Mesendoderm (in vitro differentiated cells): Measurements from ENCODE around the gene THOC7.

ENCODE experiments used
- DNase-seq: peaks from one replicate; pipeline ENCODE4 v3.0.0; 2013
- H2AK5ac ChIP-seq: 2 replicates; pipeline ENCODE4 v1.6.1; 2013; ENCODE audit warnings: low read length, inconsistent platforms
- H2BK120ac ChIP-seq: 2 replicates; pipeline ENCODE4 v1.6.1; 2013; ENCODE audit warnings: low read depth, mild to moderate bottlenecking, low read length, moderate library complexity, mixed read lengths
- H2BK15ac ChIP-seq: replicated peaks from 2 replicates; pipeline ENCODE4 v1.6.1; 2013; ENCODE audit warnings: low read depth, mild to moderate bottlenecking, moderate library complexity
- H2BK5ac ChIP-seq: 2 replicates; pipeline ENCODE4 v1.6.1; 2013; ENCODE audit warnings: low read length, inconsistent platforms
- H3K18ac ChIP-seq: 2 replicates; pipeline ENCODE4 v1.6.1; 2013; ENCODE audit warnings: mild to moderate bottlenecking, low read length, mixed read lengths
- H3K23ac ChIP-seq: one replicate; pipeline ENCODE4 v1.6.1; 2013; ENCODE audit warnings: low read length
- H3K27ac ChIP-seq: 2 replicates; pipeline ENCODE4 v1.5.1; 2013; ENCODE audit warnings: low read depth, mild to moderate bottlenecking, inconsistent platforms, low read length, moderate library complexity
- H3K27me3 ChIP-seq: 2 replicates; pipeline ENCODE4 v1.6.1; 2013; ENCODE audit warnings: low read length, control low read depth, mild to moderate bottlenecking, inconsistent platforms; ENCODE audit not compliant: insufficient read depth, poor library complexity
- H3K36me3 ChIP-seq: 2 replicates; pipeline ENCODE4 v1.6.1; 2013; ENCODE audit warnings: low read length, inconsistent platforms; ENCODE audit not compliant: control insufficient read depth, insufficient read depth
- H3K4ac ChIP-seq: one replicate; pipeline ENCODE4 v1.6.1; 2013; ENCODE audit warnings: low read depth, mild to moderate bottlenecking, low read length, moderate library complexity
- H3K4me1 ChIP-seq: 2 replicates; pipeline ENCODE4 v1.6.1; 2013; ENCODE audit warnings: low read depth, low read length, inconsistent platforms; ENCODE audit not compliant: control insufficient read depth
- H3K4me2 ChIP-seq: 2 replicates; pipeline ENCODE4 v1.6.1; 2013; ENCODE audit warnings: low read length
- H3K4me3 ChIP-seq: 2 replicates; pipeline ENCODE4 v1.5.1; 2013; ENCODE audit warnings: mild to moderate bottlenecking, low read length
- H3K56ac ChIP-seq: one replicate; pipeline ENCODE4 v1.6.1; 2013; ENCODE audit warnings: low read length
- H3K79me1 ChIP-seq: 2 replicates; pipeline ENCODE4 v1.6.1; 2013; ENCODE audit warnings: low read length, inconsistent platforms
- H3K79me2 ChIP-seq: 2 replicates; pipeline ENCODE4 v1.6.1; 2013; ENCODE audit warnings: mild to moderate bottlenecking, low read length; ENCODE audit not compliant: control insufficient read depth, insufficient read depth
- H3K9ac ChIP-seq: 2 replicates; pipeline ENCODE4 v1.6.1; 2013; ENCODE audit warnings: low read length, inconsistent platforms
- H4K5ac ChIP-seq: one replicate; pipeline ENCODE4 v1.6.1; 2013; ENCODE audit warnings: low read length
- H4K8ac ChIP-seq: one replicate; pipeline ENCODE4 v1.6.1; 2013; ENCODE audit warnings: low read depth, mild to moderate bottlenecking, control low read depth, low read length, moderate library complexity
- WGBS: extraction: QIAGEN DNeasy Blood & Tissue Kit; methylation state at CpG from one replicate; pipeline ENCODE4 v1.1.7; 2013; ENCODE audit warnings: low lambda C conversion rate, missing lambda C conversion rate; ENCODE audit not compliant: insufficient coverage; ENCODE audit errors: extremely low coverage; 5-methylcytosine and 5-hydroxymethylcytosine counted together

The THOC7 gene

GRCh38 chr3:63808633-63809032 is 55.0 kb downstream of the THOC7 start:
- WGBS: no CpG with 5 or more reads among the region's 3 CpGs

GRCh38 chr3:63807961-63808565 is 55.5 kb downstream of the THOC7 start:
- H3K79me1 ChIP-seq: no peaks in the 10 kb centered on the region
- H2BK120ac ChIP-seq: no peak overlapping the region
- no peaks in the 10 kb centered on the region for H3K27me3 ChIP-seq
- H3K79me2 ChIP-seq: no peaks in the 10 kb centered on the region
- WGBS: no CpG with 5 or more reads among the region's 5 CpGs
- no peak overlapping the region for H3K23ac ChIP-seq
- no peak overlapping the region for H3K4me2 ChIP-seq
- H3K4me1 ChIP-seq: no peaks in the 10 kb centered on the region
- no peak overlapping the region for H3K9ac ChIP-seq
- H4K5ac ChIP-seq: no peak overlapping the region
- no peak overlapping the region for H2BK5ac ChIP-seq
- H3K4me3 ChIP-seq: no peak overlapping the region
- no peak overlapping the region for H4K8ac ChIP-seq
- H2AK5ac ChIP-seq: no peak overlapping the region
- no peak overlapping the region for H3K56ac ChIP-seq
- H2BK15ac ChIP-seq: no peak overlapping the region
- H3K27ac ChIP-seq: no peak overlapping the region
- no peak overlapping the region for H3K4ac ChIP-seq
- H3K18ac ChIP-seq: no peak overlapping the region
- no peaks in the 10 kb centered on the region for H3K36me3 ChIP-seq
- no peak for DNase-seq

More at GRCh38 chr3:63808633-63809032, 55.0 kb downstream of the THOC7 start:
- no peak overlapping the region for H2BK120ac ChIP-seq
- H3K18ac ChIP-seq: no peak overlapping the region
- no peak overlapping the region for H3K9ac ChIP-seq
- no peaks in the 10 kb centered on the region for H3K79me1 ChIP-seq
- no peak overlapping the region for H2BK15ac ChIP-seq
- H3K23ac ChIP-seq: no peak overlapping the region
- H3K4ac ChIP-seq: no peak overlapping the region
- no peak overlapping the region for H4K5ac ChIP-seq
- no peak overlapping the region for H2BK5ac ChIP-seq
- H3K4me2 ChIP-seq: no peak overlapping the region
- H2AK5ac ChIP-seq: no peak overlapping the region
- no peaks in the 10 kb centered on the region for H3K36me3 ChIP-seq
- H4K8ac ChIP-seq: no peak overlapping the region
- no peak overlapping the region for H3K56ac ChIP-seq
- no peak overlapping the region for H3K4me3 ChIP-seq
- H3K79me2 ChIP-seq: no peaks in the 10 kb centered on the region
- H3K27ac ChIP-seq: no peak overlapping the region
- DNase-seq: no peak
- no peaks in the 10 kb centered on the region for H3K27me3 ChIP-seq
- H3K4me1 ChIP-seq: no peaks in the 10 kb centered on the region

- Histone ChIP-seq H3K56ac (no peak overlapping the region), H3K36me3 (no peaks in the 10 kb centered on the region), H3K4ac (no peak overlapping the region), H2BK120ac (no peak overlapping the region), H3K23ac (no peak overlapping the region), H3K27me3 (no peaks in the 10 kb centered on the region), H3K18ac (no peak overlapping the region), H3K79me1 (no peaks in the 10 kb centered on the region), H3K27ac (no peak overlapping the region), H4K8ac (no peak overlapping the region), H3K4me2 (no peak overlapping the region), H3K79me2 (no peaks in the 10 kb centered on the region), H2BK15ac (no peak overlapping the region), H3K4me3 (no peak overlapping the region), H2AK5ac (no peak overlapping the region), H2BK5ac (no peak overlapping the region), H3K4me1 (no peaks in the 10 kb centered on the region), H3K9ac (no peak overlapping the region), H4K5ac (no peak overlapping the region)
- no peak for DNase-seq
- no CpG with 5 or more reads among the region's 5 CpGs for WGBS
Measured at GRCh38 chr3:63803911-63804310, 59.7 kb downstream of the THOC7 start.

- Histone ChIP-seq H2AK5ac (no peak overlapping the region), H3K4me3 (no peak overlapping the region), H3K9ac (no peak overlapping the region), H3K36me3 (no peaks in the 10 kb centered on the region), H2BK120ac (no peak overlapping the region), H3K4me1 (no peaks in the 10 kb centered on the region), H2BK5ac (no peak overlapping the region), H3K79me1 (no peaks in the 10 kb centered on the region), H3K79me2 (no peaks in the 10 kb centered on the region), H4K5ac (no peak overlapping the region), H3K4ac (no peak overlapping the region), H3K23ac (no peak overlapping the region), H3K4me2 (no peak overlapping the region), H4K8ac (no peak overlapping the region), H3K18ac (no peak overlapping the region), H3K27me3 (no peaks in the 10 kb centered on the region), H3K27ac (no peak overlapping the region), H2BK15ac (no peak overlapping the region), H3K56ac (no peak overlapping the region)
- no CpG with 5 or more reads among the region's 5 CpGs for WGBS
- DNase-seq: no peak
Measured at GRCh38 chr3:63800097-63800496, 63.5 kb downstream of the THOC7 start.

GRCh38 chr3:63798949-63799348 is 64.7 kb downstream of the THOC7 start:
- no peak overlapping the region for H2BK5ac ChIP-seq
- H3K23ac ChIP-seq: no peak overlapping the region
- H3K9ac ChIP-seq: no peak overlapping the region
- H3K27me3 ChIP-seq: no peaks in the 10 kb centered on the region
- no peak overlapping the region for H2BK15ac ChIP-seq
- no peak overlapping the region for H2AK5ac ChIP-seq
- H3K4ac ChIP-seq: no peak overlapping the region
- no peaks in the 10 kb centered on the region for H3K4me1 ChIP-seq
- no peak overlapping the region for H3K4me2 ChIP-seq
- H3K27ac ChIP-seq: no peak overlapping the region
- H3K79me2 ChIP-seq: no peaks in the 10 kb centered on the region
- no peak overlapping the region for H4K5ac ChIP-seq
- no peaks in the 10 kb centered on the region for H3K79me1 ChIP-seq
- DNase-seq: no peak
- H4K8ac ChIP-seq: no peak overlapping the region
- H2BK120ac ChIP-seq: no peak overlapping the region
- H3K4me3 ChIP-seq: no peak overlapping the region
- no peak overlapping the region for H3K56ac ChIP-seq
- no CpG with 5 or more reads among the region's 2 CpGs for WGBS
- H3K36me3 ChIP-seq: no peaks in the 10 kb centered on the region
- H3K18ac ChIP-seq: no peak overlapping the region

- H3K27me3 ChIP-seq: no peaks in the 10 kb centered on the region
Measured at GRCh38 chr3:63798544-63798943, 65.1 kb downstream of the THOC7 start.

More at GRCh38 chr3:63798544-63798943, 65.1 kb downstream of the THOC7 start:
- H3K79me1 ChIP-seq: no peaks in the 10 kb centered on the region
- H3K9ac ChIP-seq: no peak overlapping the region
- no peak overlapping the region for H2BK5ac ChIP-seq
- H3K23ac ChIP-seq: no peak overlapping the region
- no peak overlapping the region for H3K4me3 ChIP-seq
- H3K79me2 ChIP-seq: no peaks in the 10 kb centered on the region
- no peak overlapping the region for H3K18ac ChIP-seq
- no peak overlapping the region for H2BK15ac ChIP-seq
- no peak overlapping the region for H4K5ac ChIP-seq
- no CpG with 5 or more reads among the region's 2 CpGs for WGBS
- H3K4me1 ChIP-seq: no peaks in the 10 kb centered on the region
- no peak overlapping the region for H3K4me2 ChIP-seq
- no peak overlapping the region for H4K8ac ChIP-seq
- H2AK5ac ChIP-seq: no peak overlapping the region
- no peak overlapping the region for H3K56ac ChIP-seq
- no peaks in the 10 kb centered on the region for H3K36me3 ChIP-seq
- H3K4ac ChIP-seq: no peak overlapping the region
- no peak overlapping the region for H2BK120ac ChIP-seq
- no peak overlapping the region for H3K27ac ChIP-seq
- no peak for DNase-seq
